Left kidney (tissue), 2 donors: ENCODE results near the gene A3GALT2. TPM values are rescaled to one million over a fixed set of nuclear protein-coding genes. Genes with fewer than 3 reads are reported as not detected.

Experiments
- DNase-seq: peaks from one replicate; pipeline ENCODE4 v3.0.0-alpha.2; 2013
- polyA plus RNA-seq: library from polyadenylated mRNA; unstranded; fragments of 120-200 nt; gene quantifications from one replicate; pipeline ENCODE4 v1.2.1, GENCODE V29; 2013; ENCODE audit not compliant: insufficient read length

A3GALT2 gene
- polyA plus RNA-seq, 1 donor: not detected

- DNase-seq: no peak
These were observed 48.4 kb downstream of the A3GALT2 start for GRCh38 chr1:33272509-33272908.

GRCh38 chr1:33271666-33272505 lies 49.0 kb downstream of the A3GALT2 start:
- no peak for DNase-seq

GRCh38 chr1:33270808-33271465 lies 50.0 kb downstream of the A3GALT2 start:
- no peak for DNase-seq

- no peak for DNase-seq
These were observed 50.5 kb downstream of the A3GALT2 start for GRCh38 chr1:33270379-33270778.

GRCh38 chr1:33269621-33270020 lies 51.3 kb downstream of the A3GALT2 start:
- no peak for DNase-seq

- DNase-seq: no peak
These were observed 51.8 kb downstream of the A3GALT2 start for GRCh38 chr1:33268927-33269610.

GRCh38 chr1:33268457-33268856 lies 52.4 kb downstream of the A3GALT2 start:
- DNase-seq: no peak

- no peak for DNase-seq
These were observed 53.3 kb downstream of the A3GALT2 start for GRCh38 chr1:33267468-33268205.

GRCh38 chr1:33266766-33267165 lies 54.1 kb downstream of the A3GALT2 start:
- no peak for DNase-seq

GRCh38 chr1:33265780-33266605 lies 54.9 kb downstream of the A3GALT2 start:
- no peak for DNase-seq

GRCh38 chr1:33263890-33264504 lies 56.9 kb downstream of the A3GALT2 start:
- DNase-seq: no peak

GRCh38 chr1:33261344-33261743 lies 59.6 kb downstream of the A3GALT2 start:
- no peak for DNase-seq

GRCh38 chr1:33260439-33260838 lies 60.5 kb downstream of the A3GALT2 start:
- DNase-seq: no peak

- DNase-seq: no peak
These were observed 61.0 kb downstream of the A3GALT2 start for GRCh38 chr1:33259879-33260278.

- no peak for DNase-seq
These were observed 62.1 kb downstream of the A3GALT2 start for GRCh38 chr1:33258788-33259274.

GRCh38 chr1:33257772-33258712 lies 62.9 kb downstream of the A3GALT2 start:
- DNase-seq: no peak

GRCh38 chr1:33257207-33257771 lies 63.6 kb downstream of the A3GALT2 start:
- no peak for DNase-seq
